Head of caudate nucleus (tissue), 42 donors: ENCODE results near the gene MAB21L4.

ENCODE experiments used
- DNase-seq, 42 donors: peaks; one replicate each; pipeline versions ENCODE4 v3.0.0 to v3.0.0-alpha.2; 2020 to 2021; ENCODE audit warnings: mixed read lengths in 7 of 42
- intact Hi-C: fragments of 100-400 bp; cut with DNase I; formaldehyde crosslinking; loops from one replicate; pipeline ENCODE4 v1.15.0; 2022

MAB21L4 gene

DNA sequence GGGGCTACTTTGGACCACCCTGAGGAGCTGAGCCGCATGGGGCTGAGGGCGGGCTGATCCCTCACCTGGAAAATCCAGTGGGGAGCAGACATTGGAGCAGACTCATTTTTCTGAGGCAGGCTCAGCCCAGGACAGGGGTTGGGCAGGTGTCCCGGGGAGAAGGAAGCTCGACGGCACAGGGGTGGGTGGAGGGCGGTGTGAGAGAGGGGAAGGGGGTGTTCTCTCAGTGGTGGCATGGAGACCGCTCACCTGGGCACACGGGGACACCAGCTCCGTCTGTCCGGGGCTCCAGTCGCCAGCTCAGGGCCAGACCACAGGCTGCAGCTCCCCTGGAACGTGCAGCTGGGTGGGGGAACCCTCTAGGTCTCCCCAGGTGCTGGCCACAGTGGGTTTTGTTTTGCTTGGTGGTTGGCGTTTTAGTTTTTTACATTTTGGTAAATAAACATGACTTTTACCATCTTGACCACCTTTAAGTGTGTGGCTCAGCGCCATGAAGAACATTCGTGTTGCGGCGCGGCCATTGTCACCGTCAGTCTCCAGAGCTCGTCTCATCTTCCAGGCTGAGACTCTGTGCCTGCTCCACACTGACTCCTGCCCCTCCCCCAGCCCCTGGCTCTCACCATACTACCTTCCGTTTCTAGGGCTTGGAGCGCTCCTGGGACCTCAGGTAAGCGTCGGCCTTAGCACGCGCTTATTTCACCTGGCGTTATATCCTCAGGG lies 4.3 kb upstream of the MAB21L4 start:
- no peak for DNase-seq
- intact Hi-C loops: no loop called here

DNA sequence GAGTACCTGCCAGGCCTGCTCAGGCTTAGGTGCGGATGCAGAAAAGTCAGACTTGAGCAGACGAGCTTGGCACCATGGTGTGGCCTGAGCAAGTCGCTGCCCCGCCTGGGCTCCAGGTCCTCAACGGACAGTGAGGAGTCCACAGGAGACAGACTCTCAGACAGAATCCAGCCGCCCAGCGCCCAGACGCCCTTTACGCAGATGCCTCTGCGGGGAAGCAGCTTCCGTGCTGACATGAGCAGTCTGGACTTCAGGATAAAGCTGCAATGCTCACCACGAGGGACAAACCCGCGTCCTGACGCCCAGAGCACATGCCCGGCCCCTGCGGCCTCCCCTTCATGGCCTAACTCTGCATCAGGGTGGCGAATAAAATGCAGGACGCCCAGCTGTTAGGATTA lies 3.5 kb upstream of the MAB21L4 start:
- DNase-seq: no peak
- intact Hi-C loops: no loop called here

DNA sequence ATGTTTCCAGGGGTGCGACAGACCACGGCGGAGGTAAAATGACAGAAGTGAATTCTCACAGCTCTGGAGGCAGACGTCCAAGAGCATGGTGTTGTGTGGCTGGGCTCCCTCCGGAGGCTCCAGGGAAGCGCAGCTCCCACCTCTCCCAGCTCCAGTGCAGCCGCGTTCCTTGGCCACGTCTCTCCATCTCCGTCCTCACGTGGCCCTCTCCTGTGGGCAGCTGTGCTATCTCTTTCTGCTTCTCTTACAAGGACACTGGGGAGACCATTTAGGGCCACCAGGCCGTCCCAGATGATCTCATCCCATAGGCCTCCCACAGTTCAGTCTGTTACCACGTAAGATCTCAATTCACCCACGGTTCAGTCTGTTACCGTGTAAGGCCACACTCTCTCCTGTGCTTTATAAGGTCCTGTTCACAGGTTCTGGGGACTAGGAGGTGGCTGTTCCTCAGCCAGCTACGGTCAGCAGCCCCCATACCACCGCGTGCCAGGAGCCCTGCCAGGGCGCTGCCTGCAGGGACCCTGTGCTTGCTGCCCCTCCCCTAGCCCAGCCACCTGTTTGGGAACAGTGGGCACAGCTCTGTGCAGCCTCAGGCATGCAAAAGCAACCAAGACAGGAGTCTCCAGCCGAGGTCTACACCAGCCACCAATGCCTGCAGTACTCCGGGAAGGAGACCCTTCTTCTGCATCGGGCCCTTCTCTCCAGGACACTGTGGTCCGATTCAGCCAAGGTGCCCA lies 2.9 kb upstream of the MAB21L4 start:
- DNase-seq: no peak
- intact Hi-C loops: no loop called here

DNA sequence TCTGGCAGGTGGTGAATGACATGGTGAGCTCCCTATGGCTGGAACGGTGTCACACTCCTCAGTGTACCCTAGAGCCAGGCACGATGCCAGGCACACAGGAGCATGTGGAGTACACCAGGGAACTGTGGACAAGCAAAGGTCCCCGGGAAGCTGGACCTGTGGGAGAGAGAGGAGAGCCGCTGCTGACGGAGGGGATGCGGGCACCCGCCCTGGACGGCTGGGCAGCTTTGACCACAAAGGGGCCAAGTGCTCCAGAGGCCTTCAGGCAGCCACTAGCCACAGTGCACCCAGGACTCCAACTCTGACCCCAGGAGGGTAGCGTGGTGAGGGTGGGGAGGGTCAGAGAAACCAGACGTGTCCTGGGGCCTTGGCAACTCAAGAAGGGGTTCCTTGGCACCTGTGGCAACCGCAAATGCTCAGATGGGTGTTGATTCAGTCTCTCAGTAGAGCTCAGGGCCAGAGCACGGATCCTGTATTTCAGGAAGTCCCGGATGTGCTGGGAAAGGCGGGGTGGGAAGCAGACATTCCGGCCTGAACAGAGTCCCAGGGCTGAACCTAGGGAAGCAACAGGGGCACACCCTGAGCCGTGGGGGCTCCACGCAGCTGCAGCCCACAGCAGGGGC lies 2.3 kb upstream of the MAB21L4 start:
- no peak for DNase-seq
- intact Hi-C loops: no loop called here

DNA sequence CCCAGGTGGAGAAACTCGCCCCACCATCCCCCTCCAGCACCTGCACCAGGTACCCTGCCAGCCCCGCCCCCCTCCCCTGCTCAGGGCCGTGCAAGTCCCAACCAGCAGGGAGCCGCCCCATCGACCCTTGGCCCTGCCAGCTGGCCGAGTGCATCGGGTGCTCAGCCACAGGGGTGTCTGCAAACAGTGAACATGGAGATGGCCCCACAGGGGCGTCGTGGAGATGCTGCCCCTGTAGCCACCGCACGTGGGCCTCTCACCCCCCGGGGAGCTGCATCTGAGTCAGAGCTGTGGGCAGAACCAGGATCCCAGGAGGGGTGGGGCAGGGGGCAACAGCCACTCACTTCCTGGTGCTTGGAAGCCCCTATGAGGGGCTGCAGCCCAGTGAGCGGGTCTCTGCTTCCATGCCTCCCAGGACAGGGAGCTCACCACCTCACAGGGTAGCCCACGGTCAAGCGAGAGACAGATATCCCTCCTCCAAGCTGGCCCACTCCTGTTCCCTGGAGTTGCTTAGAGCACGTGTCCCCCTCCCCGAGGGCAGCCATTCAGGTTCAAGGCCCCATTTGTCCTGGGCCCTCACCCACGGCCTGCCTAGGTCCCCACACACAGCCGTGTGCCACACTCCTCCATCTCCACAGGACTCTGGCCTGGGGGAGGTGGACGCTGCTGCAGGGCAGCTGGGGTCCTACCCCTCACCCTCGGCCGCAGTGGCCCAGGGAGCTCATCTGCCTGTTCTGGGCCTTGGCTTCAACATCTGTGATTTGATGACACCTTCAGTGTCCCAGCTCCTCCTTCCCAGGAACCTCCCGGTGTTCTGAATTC lies 1.1 kb upstream of the MAB21L4 start:
- DNase-seq: no peak
- intact Hi-C loops: no loop called here

DNA sequence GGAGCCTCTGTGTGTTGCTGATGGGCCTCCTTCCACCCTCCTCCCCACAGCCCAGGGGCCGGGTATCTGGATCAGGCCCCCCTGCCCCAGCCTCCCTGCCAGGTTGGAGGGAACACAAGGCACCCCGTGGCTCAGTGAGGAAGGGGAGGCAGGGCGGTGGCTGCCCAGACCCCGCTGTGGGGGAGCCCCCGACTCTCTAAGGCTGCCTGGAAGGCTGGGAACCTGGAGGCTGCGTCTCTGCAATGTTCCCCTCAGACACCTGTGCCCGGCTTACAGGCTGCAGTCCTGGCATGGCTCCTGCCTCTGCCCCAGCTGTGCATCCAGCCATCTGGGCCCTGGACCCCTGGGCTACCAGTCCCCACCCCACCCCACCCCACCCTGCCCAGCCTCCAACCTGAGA lies 438 bp upstream of the MAB21L4 start:
- intact Hi-C loops: no loop called here

DNA sequence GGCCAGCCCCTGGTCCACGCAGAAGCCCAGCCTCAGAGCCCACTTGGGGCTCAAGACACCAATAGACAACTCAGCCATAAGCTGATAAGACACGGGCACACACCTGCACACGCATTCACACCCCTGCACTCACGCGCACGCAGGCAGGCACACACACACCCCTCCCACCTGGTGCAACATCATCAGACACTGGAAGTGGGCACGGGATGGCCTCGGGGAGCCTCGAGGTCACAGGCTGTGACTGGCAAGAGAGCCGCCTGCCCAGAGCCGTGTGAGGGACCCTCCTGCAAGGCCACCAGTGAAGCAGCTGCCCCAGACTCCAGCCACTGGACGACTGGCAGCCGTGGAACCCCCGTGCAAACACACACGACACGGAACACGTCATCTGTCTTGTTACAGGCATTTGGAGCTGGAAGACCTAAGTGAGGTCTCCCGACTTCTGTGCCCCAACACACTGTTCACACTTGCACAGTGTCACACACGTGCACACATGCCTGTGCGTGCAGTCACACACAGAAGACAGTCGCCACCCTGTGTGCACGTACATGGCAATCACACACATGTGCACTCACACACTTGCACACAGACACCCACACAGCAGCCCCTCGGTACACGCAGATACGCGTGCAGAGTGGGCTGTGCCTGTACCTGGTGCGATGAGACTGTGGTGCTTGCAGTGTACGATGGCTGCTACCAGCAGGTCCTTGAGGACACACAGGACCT lies 959 bp downstream of the MAB21L4 start:
- DNase-seq: no peak
- intact Hi-C loops: no loop called here

More for the DNA sequence above, 438 bp upstream of the MAB21L4 start:
- DNase-seq: no peak

DNA sequence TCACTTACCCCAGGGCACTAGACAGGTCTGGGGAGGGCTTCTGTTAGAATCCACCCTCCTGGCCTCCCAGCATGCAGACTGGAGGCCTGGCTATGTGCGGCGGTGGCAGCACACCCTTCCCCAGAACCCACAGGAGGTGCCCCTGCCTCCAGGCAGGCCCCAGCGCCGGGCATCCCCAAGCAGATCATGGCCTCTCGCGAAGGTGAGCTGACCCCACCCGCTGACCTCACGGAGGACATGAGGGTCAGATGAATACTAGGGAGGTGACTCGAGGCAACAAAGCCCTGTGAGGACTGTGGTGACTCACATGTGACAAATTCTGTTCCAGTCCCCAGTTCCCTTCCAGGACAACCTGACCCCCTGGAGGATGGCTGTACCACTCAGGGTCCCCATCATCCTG lies 1.9 kb downstream of the MAB21L4 start:
- intact Hi-C loops: no loop called here
- no peak for DNase-seq

DNA sequence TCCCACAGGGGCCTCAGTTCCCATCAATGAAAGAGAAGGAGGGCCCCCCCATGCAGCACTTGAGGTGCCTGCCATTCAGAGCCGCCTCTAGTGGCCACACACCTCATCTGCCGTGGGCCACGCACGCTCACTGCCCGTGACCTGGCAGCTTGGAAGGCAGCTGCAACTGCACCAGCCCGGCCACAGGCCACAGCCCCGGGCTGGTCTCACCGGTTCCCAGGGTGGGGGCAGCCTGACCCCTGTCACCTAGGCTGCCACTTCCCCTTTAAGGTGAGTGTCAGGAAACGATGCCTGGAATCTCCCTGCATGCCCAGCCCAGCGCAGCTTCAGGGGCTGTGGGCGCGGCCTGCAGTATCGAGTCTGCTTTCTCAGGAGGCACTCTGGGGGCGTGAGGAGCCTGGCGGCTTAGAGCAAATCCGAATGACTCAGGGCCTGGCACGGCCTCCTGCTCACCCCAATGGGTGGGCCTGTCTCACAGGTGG lies 2.6 kb downstream of the MAB21L4 start:
- peak in 40 of 42 donors; percentile 17 to 86 (median 52) for DNase-seq

DNA sequence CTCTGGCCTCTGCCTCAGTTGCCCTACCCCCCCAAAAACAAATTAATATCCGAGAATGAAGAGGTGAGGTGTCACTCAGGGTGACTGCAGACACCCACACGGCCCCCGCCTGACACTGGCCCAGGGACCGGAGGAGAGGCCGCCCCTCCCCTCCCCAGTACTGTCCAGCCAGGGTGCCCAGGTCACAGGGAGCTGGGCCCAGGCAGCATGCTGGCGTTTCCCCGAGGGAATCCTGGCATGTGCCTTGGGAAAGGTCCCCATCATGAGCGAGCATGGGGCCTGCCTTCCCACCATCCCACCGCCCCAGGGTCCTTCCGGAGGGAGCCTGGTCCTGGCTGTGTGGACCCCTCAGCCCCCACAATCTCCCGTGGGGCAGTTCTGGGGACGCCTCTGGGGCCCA lies 3.0 kb downstream of the MAB21L4 start:
- no peak for DNase-seq
- intact Hi-C loops: no loop called here

More for the DNA sequence above, 2.6 kb downstream of the MAB21L4 start:
- intact Hi-C loops: no loop called here

DNA sequence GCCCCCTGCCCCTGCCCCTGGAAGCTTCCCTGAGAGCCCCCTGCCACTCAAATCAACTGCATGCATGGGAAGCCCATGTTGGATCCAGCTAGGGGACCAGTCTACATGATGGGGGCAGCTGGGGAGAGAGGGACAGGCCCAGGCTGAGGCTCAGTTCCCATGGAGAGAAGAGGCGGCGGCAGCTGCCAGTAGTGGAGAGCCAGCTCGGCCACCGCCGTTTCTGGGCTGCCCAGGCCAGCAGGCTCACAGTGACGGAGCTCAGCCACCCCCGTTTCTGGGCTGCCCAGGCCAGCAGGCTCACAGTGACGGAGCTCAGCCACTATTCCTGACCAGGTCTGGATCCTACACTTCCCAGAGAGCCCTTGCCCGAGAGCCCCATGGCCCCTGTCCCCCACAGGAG lies 3.6 kb downstream of the MAB21L4 start:
- peak in 6 of 42 donors; percentile 6 to 39 (median 26) for DNase-seq
- intact Hi-C loops: no loop called here

DNA sequence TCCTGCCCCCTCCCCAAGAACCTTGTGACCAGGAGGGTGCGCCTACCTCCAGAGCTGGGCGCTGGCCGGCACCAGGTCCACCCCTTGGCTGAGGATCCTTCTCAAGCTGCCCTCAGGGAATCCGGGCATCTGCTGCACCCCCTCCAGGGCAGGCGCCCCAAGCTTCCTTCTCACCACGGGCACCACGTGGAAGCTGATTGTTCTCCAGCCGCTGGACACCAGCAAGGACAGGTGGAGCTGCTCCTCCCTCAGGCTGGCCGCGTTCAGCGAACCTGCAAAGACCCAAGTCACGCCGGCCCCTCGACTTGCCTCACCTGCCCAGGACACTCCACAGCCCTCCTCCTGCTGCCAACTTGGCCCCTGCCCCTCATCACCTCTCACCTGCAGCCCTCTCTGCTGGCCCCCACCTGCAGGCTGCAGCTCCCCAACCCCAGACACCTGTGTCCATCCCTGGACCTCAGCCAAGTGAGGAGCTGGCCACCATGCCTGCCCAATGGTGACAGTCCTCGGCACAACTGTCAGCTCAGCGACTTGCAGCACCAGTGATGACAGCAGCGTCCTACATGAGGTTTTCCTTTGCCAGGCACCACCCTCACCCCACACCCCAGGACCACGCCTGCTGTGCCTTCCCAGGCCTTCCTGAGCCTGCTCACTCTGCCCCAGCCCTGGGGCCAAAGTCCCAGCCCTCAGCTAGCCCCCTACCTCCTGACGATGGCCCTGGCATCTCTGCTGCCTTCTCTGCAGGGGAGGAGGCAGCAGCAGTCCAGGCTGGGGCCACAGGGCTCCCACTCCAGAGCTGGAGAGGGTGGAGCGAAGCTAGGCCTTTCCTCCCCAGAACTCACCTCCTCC lies 4.2 kb downstream of the MAB21L4 start:
- intact Hi-C loops: no loop called here
- no peak for DNase-seq

DNA sequence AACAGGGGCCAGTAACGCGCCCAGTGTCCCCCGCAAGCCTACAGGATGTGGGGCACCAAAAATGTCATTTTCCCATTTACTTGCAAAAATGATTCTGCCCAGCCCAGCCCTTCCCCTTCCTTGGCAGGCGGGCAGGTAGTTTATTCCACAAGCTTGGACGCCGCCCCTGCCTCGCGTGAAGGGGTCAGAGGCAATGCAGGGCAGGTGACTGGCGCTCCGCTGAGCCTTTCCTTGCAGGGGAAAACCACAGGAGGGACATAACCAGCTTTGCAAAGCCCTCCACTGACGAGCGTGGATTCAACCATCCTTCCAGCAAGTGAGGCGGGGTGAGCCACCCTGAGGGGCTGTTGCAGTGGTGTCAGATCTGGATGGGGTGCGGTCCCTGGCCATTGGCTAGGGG lies 5.3 kb downstream of the MAB21L4 start:
- intact Hi-C loops: no loop called here
- no peak for DNase-seq

DNA sequence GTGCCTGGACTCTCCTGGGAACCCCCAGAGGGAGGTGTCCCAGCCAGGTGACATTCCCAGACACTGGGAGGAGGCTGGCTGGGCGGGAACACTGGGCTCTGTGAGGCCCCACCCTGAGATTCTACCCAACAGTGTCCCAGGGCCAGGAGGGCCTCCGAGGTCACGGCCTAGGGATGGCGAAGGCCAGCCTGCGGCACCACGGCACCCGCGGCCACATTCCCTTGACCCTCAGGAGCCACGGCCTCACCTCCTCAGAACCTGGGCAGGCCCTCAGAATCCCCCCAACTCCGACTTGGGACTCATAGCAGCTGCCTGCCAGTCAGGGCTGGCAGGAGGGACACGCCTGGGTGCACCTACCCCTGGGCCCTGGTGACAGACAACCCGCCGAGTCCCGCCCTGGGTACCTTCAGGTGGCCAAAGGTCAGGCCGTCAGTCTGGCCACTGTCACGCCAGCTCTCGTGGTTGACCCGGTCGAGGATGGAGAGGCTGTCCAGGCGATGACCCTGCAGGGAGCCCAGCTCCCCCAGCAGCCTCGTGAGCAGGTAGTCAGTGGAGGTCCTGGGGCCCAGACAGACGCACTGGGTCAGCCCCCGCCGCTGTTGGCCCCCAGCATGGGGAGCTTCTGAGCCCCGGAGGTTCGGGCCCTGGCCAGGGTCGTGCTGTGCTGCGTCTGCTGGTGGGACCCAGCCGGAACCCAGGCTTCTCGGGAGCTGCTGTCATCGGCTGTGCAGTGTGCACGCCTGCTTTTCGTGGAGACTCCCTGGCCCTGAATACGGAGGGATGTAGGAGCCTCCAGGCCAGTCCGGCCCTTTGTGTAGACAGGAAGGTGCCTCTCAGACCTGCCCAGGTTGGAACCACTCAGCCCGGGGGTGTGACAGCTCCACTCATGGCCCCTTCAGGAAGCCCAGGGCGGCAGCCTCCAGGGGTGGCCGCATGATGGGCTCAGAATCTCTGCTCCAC lies 6.1 kb downstream of the MAB21L4 start:
- intact Hi-C loops: no loop called here
- no peak for DNase-seq

DNA sequence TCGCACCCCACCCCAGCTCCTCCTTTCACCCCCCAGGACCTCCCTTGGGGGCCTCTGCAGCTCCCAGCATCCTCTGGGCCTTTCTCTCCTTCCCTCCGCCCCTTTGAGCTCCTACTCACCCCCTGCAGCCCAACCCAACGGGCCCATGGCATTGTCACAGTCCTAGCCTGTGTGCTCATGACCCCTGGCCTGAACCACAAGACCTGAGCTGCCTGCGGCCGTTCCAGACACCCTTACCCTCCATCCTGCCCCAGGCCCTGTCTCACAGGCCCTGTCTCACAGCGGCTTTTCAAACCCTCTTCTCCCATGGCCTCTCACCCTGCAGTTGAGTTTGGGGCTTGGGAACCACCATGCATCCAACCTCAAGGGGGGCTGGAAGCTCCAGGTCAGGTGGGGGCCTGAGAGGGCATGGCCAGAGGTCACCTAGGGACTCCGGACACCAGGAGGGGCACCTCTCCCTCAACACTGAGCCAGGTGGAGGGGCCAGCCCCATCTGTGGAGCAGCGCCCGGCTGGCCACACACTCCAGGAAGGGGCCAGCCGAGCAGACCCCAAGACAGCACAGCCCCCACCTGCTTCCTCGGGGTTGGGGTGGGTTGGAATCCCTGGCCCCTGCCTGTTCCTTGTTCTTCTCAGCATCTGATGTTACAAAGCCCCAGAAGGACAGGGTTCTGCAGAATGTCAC lies 6.9 kb downstream of the MAB21L4 start:
- no peak for DNase-seq
- intact Hi-C loops: no loop called here
